ENCODE measurements around the gene MFSD11. TPM values are rescaled to one million over a fixed set of nuclear protein-coding genes. Genes with fewer than 3 reads are reported as not detected.

The MFSD11 gene
- total and polyA plus RNA-seq, 2 of the 8 experiments (the other 6 are each of a cell fraction or from before 2014, with no cell fraction given): 17.7 to 19.8 TPM

DNA sequence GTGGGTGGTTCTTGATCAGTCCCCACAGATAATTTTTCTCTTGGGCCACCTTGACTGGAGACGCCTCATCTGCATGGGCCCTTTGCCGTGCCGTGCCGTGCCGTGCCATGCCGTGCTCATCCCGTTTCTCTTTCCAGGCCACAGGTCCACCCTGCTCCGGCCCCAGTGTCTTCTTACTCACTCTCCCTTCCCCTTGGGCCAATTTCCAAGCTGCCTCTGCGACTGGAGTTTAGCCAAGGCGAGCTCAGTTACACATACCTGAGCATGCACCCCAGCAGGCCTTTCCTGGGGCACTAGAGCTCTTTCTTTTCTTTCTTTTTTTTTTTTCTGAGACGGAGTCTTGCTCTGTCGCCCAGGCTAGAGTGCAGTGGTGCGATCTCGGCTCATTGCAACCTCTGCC, 89.8 kb downstream of the MFSD11 start (continued):
- TF ChIP-seq, protein P1, sequence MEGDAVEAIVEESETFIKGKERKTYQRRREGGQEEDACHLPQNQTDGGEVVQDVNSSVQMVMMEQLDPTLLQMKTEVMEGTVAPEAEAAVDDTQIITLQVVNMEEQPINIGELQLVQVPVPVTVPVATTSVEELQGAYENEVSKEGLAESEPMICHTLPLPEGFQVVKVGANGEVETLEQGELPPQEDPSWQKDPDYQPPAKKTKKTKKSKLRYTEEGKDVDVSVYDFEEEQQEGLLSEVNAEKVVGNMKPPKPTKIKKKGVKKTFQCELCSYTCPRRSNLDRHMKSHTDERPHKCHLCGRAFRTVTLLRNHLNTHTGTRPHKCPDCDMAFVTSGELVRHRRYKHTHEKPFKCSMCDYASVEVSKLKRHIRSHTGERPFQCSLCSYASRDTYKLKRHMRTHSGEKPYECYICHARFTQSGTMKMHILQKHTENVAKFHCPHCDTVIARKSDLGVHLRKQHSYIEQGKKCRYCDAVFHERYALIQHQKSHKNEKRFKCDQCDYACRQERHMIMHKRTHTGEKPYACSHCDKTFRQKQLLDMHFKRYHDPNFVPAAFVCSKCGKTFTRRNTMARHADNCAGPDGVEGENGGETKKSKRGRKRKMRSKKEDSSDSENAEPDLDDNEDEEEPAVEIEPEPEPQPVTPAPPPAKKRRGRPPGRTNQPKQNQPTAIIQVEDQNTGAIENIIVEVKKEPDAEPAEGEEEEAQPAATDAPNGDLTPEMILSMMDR (IDR thresholded peaks at IDR 0.05; ENCODE audit: control extremely low read depth in 1 of 3, insufficient read depth in 1 of 3, low read depth in 1 of 3, low read length in 3 of 3): no peak
- TF ChIP-seq POLR2A (IDR thresholded peaks at IDR 0.05; ENCODE audit: control extremely low read depth in 1 of 2, low read depth in 2 of 2, low read length in 2 of 2): no peak
- TF ChIP-seq TEAD4 (IDR thresholded peaks at IDR 0.05; ENCODE audit: low read depth, low read length): no peak
- TF ChIP-seq SP4 (IDR thresholded peaks at IDR 0.05; ENCODE audit: low read length): no peak
- TF ChIP-seq SIRT6 (IDR thresholded peaks at IDR 0.05; ENCODE audit: low read length): no peak
- no peak for TF ChIP-seq EP300 (IDR thresholded peaks at IDR 0.05; ENCODE audit: borderline replicate concordance in 1 of 2, low read depth in 2 of 2, low read length in 2 of 2)
- TF ChIP-seq HDAC6 (IDR thresholded peaks at IDR 0.05; ENCODE audit: low read depth, low read length): no peak

MicroRNA genes within 50 kb of the gene (microRNA counts, 767-probe panel; counts per million panel counts)
- microRNA hsa-miR-636: 879 counts per million, percentile 95 among the panel's probes with 10 or more counts

Small RNA genes within 50 kb of the gene (microRNA-seq; reads per million reads assigned to microRNA genes)
- gene MIR636 (ENCODE audit: borderline microRNAs expressed in 2 of 2, borderline number of aligned reads in 2 of 2, borderline replicate concordance in 1 of 2): 0.69 to 2.4 reads per million in 2 experiments

Small RNA genes within 50 kb of the gene (small RNA-seq; reads per million reads assigned to genes)
- not detected for gene AC005837.3 (ENCODE audit: insufficient read depth)
- not detected for gene RF02271 (ENCODE audit: insufficient read depth)
- gene RNU6-97P (ENCODE audit: insufficient read depth): not detected
- 0.51 reads per million for gene RNY4P36 (ENCODE audit: insufficient read depth)

Other genes with a start within 250 kb of the MFSD11 start
- gene RHBDF2, start 236.7 kb upstream of the MFSD11 start, total RNA-seq (2021; fragmentation: NEBNext Ultra II Directional; extraction: Animal tissue kit (Norgen Biotek cat#: 25700)): 25.9 and 26.2 TPM in 2 replicates
- 21.2 and 27.9 TPM in 2 replicates for gene RHBDF2, start 236.7 kb upstream of the MFSD11 start, polyA plus RNA-seq (2011; rRNA removed)
- 3.7 and 4.0 TPM in 2 replicates for gene CYGB, start 200.4 kb upstream of the MFSD11 start, total RNA-seq (2021; fragmentation: NEBNext Ultra II Directional; extraction: Animal tissue kit (Norgen Biotek cat#: 25700))
- gene CYGB, start 200.4 kb upstream of the MFSD11 start, polyA plus RNA-seq (2011; rRNA removed): 2.7 and 3.3 TPM in 2 replicates
- 1.4 and 2.1 TPM in 2 replicates for gene PRCD, start 198.1 kb upstream of the MFSD11 start, total RNA-seq (2021; fragmentation: NEBNext Ultra II Directional; extraction: Animal tissue kit (Norgen Biotek cat#: 25700))
- gene PRCD, start 198.1 kb upstream of the MFSD11 start, polyA plus RNA-seq (2011; rRNA removed): 0.77 and 1.1 TPM in 2 replicates
- gene ST6GALNAC2, start 152.3 kb upstream of the MFSD11 start, total RNA-seq (2021; fragmentation: NEBNext Ultra II Directional; extraction: Animal tissue kit (Norgen Biotek cat#: 25700)): not detected in 2 replicates
- gene ST6GALNAC2, start 152.3 kb upstream of the MFSD11 start, polyA plus RNA-seq (2011; rRNA removed): 0.09 TPM in 1 of 2 replicates, not detected in the other
- not detected in 2 replicates for gene ST6GALNAC1, start 94.4 kb upstream of the MFSD11 start, total RNA-seq (2021; fragmentation: NEBNext Ultra II Directional; extraction: Animal tissue kit (Norgen Biotek cat#: 25700))
- not detected in 2 replicates for gene ST6GALNAC1, start 94.4 kb upstream of the MFSD11 start, polyA plus RNA-seq (2011; rRNA removed)
- gene MXRA7, start 27.2 kb upstream of the MFSD11 start, total RNA-seq (2021; fragmentation: NEBNext Ultra II Directional; extraction: Animal tissue kit (Norgen Biotek cat#: 25700)): 21.3 and 26.6 TPM in 2 replicates
- gene MXRA7, start 27.2 kb upstream of the MFSD11 start, polyA plus RNA-seq (2011; rRNA removed): 12.8 and 17.8 TPM in 2 replicates
- 18.6 and 22.2 TPM in 2 replicates for gene JMJD6, start 11.5 kb upstream of the MFSD11 start, total RNA-seq (2021; fragmentation: NEBNext Ultra II Directional; extraction: Animal tissue kit (Norgen Biotek cat#: 25700))
- gene JMJD6, start 11.5 kb upstream of the MFSD11 start, polyA plus RNA-seq (2011; rRNA removed): 8.6 and 10.6 TPM in 2 replicates
- 36.1 and 36.2 TPM in 2 replicates for gene METTL23, start 11.3 kb upstream of the MFSD11 start, total RNA-seq (2021; fragmentation: NEBNext Ultra II Directional; extraction: Animal tissue kit (Norgen Biotek cat#: 25700))
- 41.3 and 60.2 TPM in 2 replicates for gene METTL23, start 11.3 kb upstream of the MFSD11 start, polyA plus RNA-seq (2011; rRNA removed)
- gene SRSF2, start 788 bp upstream of the MFSD11 start, total RNA-seq (2021; fragmentation: NEBNext Ultra II Directional; extraction: Animal tissue kit (Norgen Biotek cat#: 25700)): 397 and 413 TPM in 2 replicates
- 401 and 479 TPM in 2 replicates for gene SRSF2, start 788 bp upstream of the MFSD11 start, polyA plus RNA-seq (2011; rRNA removed)
- 8.2 and 9.3 TPM in 2 replicates for gene MGAT5B, start 130.3 kb downstream of the MFSD11 start, total RNA-seq (2021; fragmentation: NEBNext Ultra II Directional; extraction: Animal tissue kit (Norgen Biotek cat#: 25700))
- 7.9 and 12.7 TPM in 2 replicates for gene MGAT5B, start 130.3 kb downstream of the MFSD11 start, polyA plus RNA-seq (2011; rRNA removed)